Parietal lobe (tissue), 1 donor: Measurements from ENCODE around the gene KCTD8. TPM values are rescaled to one million over a fixed set of nuclear protein-coding genes. Genes with fewer than 3 reads are reported as not detected.

Experiments
- total RNA-seq: library from RNA; depleted of rRNA; stranded (reverse); fragments of >200 nt; gene quantifications from one replicate; pipeline ENCODE4 v1.2.3, GENCODE V29; 2014

Gene KCTD8
- total RNA-seq = 1.6 TPM

GRCh38 chr4:44448521-44449461 lies at the start of gene KCTD8:
Gene KCTD8, minus strand, starts transcription at chr4:44448809.

Other genes starting within 250 kb of the KCTD8 start
- gene YIPF7, start 202.8 kb upstream of the KCTD8 start, total RNA-seq = 2.5 TPM
- gene GUF1, start 229.6 kb upstream of the KCTD8 start, total RNA-seq = 48.2 TPM